SK-N-SH treated with all-trans-retinoic acid at 6 μM for 48 hours (cell line): ENCODE data around the gene UPK3A.

ENCODE experiments used
- ATAC-seq: fragments of 200-7000 bp; cut with Tn5 transposase; 3 replicates; pipeline ENCODE4 v1.9.1; 2020; ENCODE audit warnings: mild to moderate bottlenecking, moderate library complexity
- ARNTL ChIP-seq: fragments of 450-650 bp; formaldehyde crosslinking; IDR thresholded peaks from 2 replicates; pipeline ENCODE4 v1.5.0; 2020; ENCODE audit warnings: low read depth, mild to moderate bottlenecking, moderate library complexity, borderline replicate concordance
- CREB5 ChIP-seq: fragments of 250-450 bp; sonication (Bioruptor Pico); IDR thresholded peaks from 2 replicates; pipeline ENCODE4 v1.5.1; 2020; ENCODE audit warnings: low read depth, mild to moderate bottlenecking, moderate library complexity
- CSRNP3 ChIP-seq: fragments of 250-450 bp; sonication (Bioruptor Pico); IDR thresholded peaks from 2 replicates; pipeline ENCODE4 v1.5.1; 2021; ENCODE audit warnings: mild to moderate bottlenecking, moderate library complexity
- ESRRG ChIP-seq: fragments of 250-450 bp; sonication (Bioruptor Pico); IDR thresholded peaks from 2 replicates; pipeline ENCODE4 v1.6.1; 2021; ENCODE audit warnings: mild to moderate bottlenecking
- GLIS3 ChIP-seq: fragments of 250-450 bp; sonication (Bioruptor Pico); IDR thresholded peaks from 2 replicates; pipeline ENCODE4 v1.5.0; 2020; ENCODE audit warnings: mild to moderate bottlenecking, moderate library complexity
- ISL1 ChIP-seq: fragments of 250-450 bp; sonication (Bioruptor Pico); IDR thresholded peaks from 2 replicates; pipeline ENCODE4 v2.1.2; 2022; ENCODE audit warnings: mild to moderate bottlenecking, moderate library complexity
- PATZ1 ChIP-seq: fragments of 250-450 bp; sonication (Bioruptor Pico); IDR thresholded peaks from 2 replicates; pipeline ENCODE4 v1.8.0; 2020; ENCODE audit warnings: mild to moderate bottlenecking, moderate library complexity, borderline replicate concordance
- RARB ChIP-seq: fragments of 250-450 bp; sonication (Bioruptor Pico); IDR thresholded peaks from 2 replicates; pipeline ENCODE4 v1.8.0; 2021; ENCODE audit warnings: mild to moderate bottlenecking, moderate library complexity
- SNAI2 ChIP-seq: fragments of 250-450 bp; sonication (Bioruptor Pico); IDR thresholded peaks from 2 replicates; pipeline ENCODE4 v1.5.0; 2020; ENCODE audit warnings: mild to moderate bottlenecking, moderate library complexity
- TCF4 ChIP-seq: fragments of 250-450 bp; sonication (Bioruptor Pico); IDR thresholded peaks from 2 replicates; pipeline ENCODE4 v1.8.0; 2021; ENCODE audit warnings: mild to moderate bottlenecking, moderate library complexity, borderline replicate concordance
- TSHZ2 ChIP-seq: fragments of 250-450 bp; sonication (Bioruptor Pico); IDR thresholded peaks from 2 replicates; pipeline ENCODE4 v1.5.0; 2020; ENCODE audit warnings: mild to moderate bottlenecking, moderate library complexity
- ZC3H10 ChIP-seq: fragments of 250-450 bp; sonication (Bioruptor Pico); IDR thresholded peaks from 2 replicates; pipeline ENCODE4 v1.5.1; 2021; ENCODE audit warnings: mild to moderate bottlenecking, moderate library complexity
- ZFP3 ChIP-seq: fragments of 250-450 bp; sonication (Bioruptor Pico); IDR thresholded peaks from 2 replicates; pipeline ENCODE4 v1.5.0; 2020; ENCODE audit warnings: mild to moderate bottlenecking, moderate library complexity
- ZFP30 ChIP-seq: fragments of 450-650 bp; formaldehyde crosslinking; IDR thresholded peaks from 2 replicates; pipeline ENCODE4 v1.5.0; 2022; ENCODE audit warnings: mild to moderate bottlenecking, moderate library complexity
- ZNF565 ChIP-seq: fragments of 450-650 bp; formaldehyde crosslinking; conservative IDR thresholded peaks from 2 replicates; pipeline ENCODE4 v1.5.0; 2020; ENCODE audit warnings: low read depth, mild to moderate bottlenecking, moderate library complexity
- ZNF70 ChIP-seq: fragments of 450-650 bp; formaldehyde crosslinking; IDR thresholded peaks from 2 replicates; pipeline ENCODE4 v1.5.0; 2020; ENCODE audit warnings: mild to moderate bottlenecking, moderate library complexity
- ZNF8 ChIP-seq: fragments of 450-650 bp; formaldehyde crosslinking; IDR thresholded peaks from 2 replicates; pipeline ENCODE4 v1.5.0; 2020; ENCODE audit warnings: mild to moderate bottlenecking, moderate library complexity

Gene UPK3A

GRCh38 chr22:45242778-45243191 lies 42.0 kb upstream of the UPK3A start:
- TF ChIP-seq ISL1 (CRISPR knock-in tag): no peak
- no peak for TF ChIP-seq TSHZ2 (CRISPR knock-in tag)
- no peak for TF ChIP-seq PATZ1 (CRISPR knock-in tag)
- TF ChIP-seq ZFP3: no peak
- TF ChIP-seq ZC3H10 (CRISPR knock-in tag): no peak
- TF ChIP-seq ZNF565 (CRISPR knock-in tag): no peak
- no peak for TF ChIP-seq CSRNP3 (CRISPR knock-in tag)
- TF ChIP-seq CREB5 (CRISPR knock-in tag): no peak
- ATAC-seq: no peak

GRCh38 chr22:45244916-45245315 lies 39.8 kb upstream of the UPK3A start:
- no peak for ATAC-seq
- TF ChIP-seq ARNTL (CRISPR knock-in tag): no peak
- TF ChIP-seq ZNF565 (CRISPR knock-in tag): no peak
- TF ChIP-seq CSRNP3 (CRISPR knock-in tag): no peak
- no peak for TF ChIP-seq SNAI2 (CRISPR knock-in tag)
- no peak for TF ChIP-seq TSHZ2 (CRISPR knock-in tag)
- no peak for TF ChIP-seq ZNF70 (CRISPR knock-in tag)
- no peak for TF ChIP-seq ZFP30 (CRISPR knock-in tag)
- TF ChIP-seq ESRRG (CRISPR knock-in tag): no peak

- ATAC-seq: peak; percentile 91
- peak; percentile 24; the same call in 1 of the 2 replicates for TF ChIP-seq ISL1 (CRISPR knock-in tag)
- no peak for TF ChIP-seq ESRRG (CRISPR knock-in tag)
- no peak for TF ChIP-seq ZNF8 (CRISPR knock-in tag)
- no peak for TF ChIP-seq RARB (CRISPR knock-in tag)
- no peak for TF ChIP-seq ZNF565 (CRISPR knock-in tag)
- no peak for TF ChIP-seq ZFP30 (CRISPR knock-in tag)
- 0 out of 2 replicates have a peak, but pooled peaks have one; percentile 11 for TF ChIP-seq TSHZ2 (CRISPR knock-in tag)
- TF ChIP-seq PATZ1 (CRISPR knock-in tag): no peak
- TF ChIP-seq ZC3H10 (CRISPR knock-in tag): no peak
- TF ChIP-seq TCF4: peak; percentile 88
- no peak for TF ChIP-seq GLIS3
Observed at GRCh38 chr22:45246060-45246985, 38.4 kb upstream of the UPK3A start.
